ENCODE measurements around the gene HLA-DQB1. TPM values are rescaled to one million over a fixed set of nuclear protein-coding genes. Genes with fewer than 3 reads are reported as not detected.

HLA-DQB1 gene
- total and polyA plus RNA-seq, 2 donors (not counting 3 experiments of a cell fraction or from before 2014, with no cell fraction given) = not detected

- H3K4me3 ChIP-seq (replicated peaks in 1 of 3; ENCODE audit: insufficient read depth in 1 of 3, low read depth in 1 of 3, low read length in 3 of 3) = no peak overlapping the region
- FAIRE-seq (no peak), DNase-seq (ENCODE audit: low read depth, low spot score) (no peak)
- H3K9me1 ChIP-seq (replicated peaks; ENCODE audit: control insufficient read depth, extremely low read depth, insufficient read depth, low read length) = no peaks in the 10 kb centered on the region
- H4K20me1 ChIP-seq (replicated peaks; ENCODE audit: control insufficient read depth, extremely low read depth, insufficient read depth, low read length) = no peaks in the 10 kb centered on the region
- no peaks in the 10 kb centered on the region for H3K36me3 ChIP-seq (ENCODE audit: control insufficient read depth in 2 of 2, extremely low read depth in 1 of 2, insufficient read depth in 2 of 2, low read length in 2 of 2)
- H3K27ac ChIP-seq (ENCODE audit: insufficient read depth, low read depth, low read length) = no peak overlapping the region
- BruUV-seq (replicated peaks) = no TSS peak
- intact Hi-C loops (cut with micrococcal nuclease) = no loop called here
- TF ChIP-seq MAX (IDR thresholded peaks at IDR 0.05; ENCODE audit: insufficient read depth, insufficient read length) (no peak), EZH2 (IDR thresholded peaks at IDR 0.05; ENCODE audit: borderline replicate concordance, low read depth, low read length, severe bottlenecking) (no peak), POLR2AphosphoS5 (IDR thresholded peaks at IDR 0.05; ENCODE audit: insufficient read depth, low read depth, low read length) (no peak), MYC (IDR thresholded peaks at IDR 0.05; ENCODE audit: low read depth, low read length) (no peak), GATA2 (IDR thresholded peaks at IDR 0.05; ENCODE audit: insufficient read depth, insufficient read length, low read depth, low read length) (no peak), POLR2A (IDR thresholded peaks at IDR 0.05; ENCODE audit: low read depth, low read length) (no peak), CTCF (IDR thresholded peaks at IDR 0.05; ENCODE audit: extremely low read depth in 1 of 2, insufficient read depth in 1 of 2, low read depth in 1 of 2, low read length in 2 of 2) (no peak), JUN (IDR thresholded peaks at IDR 0.05; ENCODE audit: borderline replicate concordance, insufficient read depth, insufficient read length, low read depth) (no peak), FOS (IDR thresholded peaks at IDR 0.05; ENCODE audit: borderline replicate concordance, insufficient read depth, low read length) (no peak)
- H3K27me3 ChIP-seq (ENCODE audit: control insufficient read depth in 2 of 2, insufficient read depth in 2 of 2, low read length in 2 of 2) = peaks cover 1 to 12% of the 10 kb centered on the region in 2 experiments
- no peaks in the 10 kb centered on the region for H3K79me2 ChIP-seq (ENCODE audit: control insufficient read depth, insufficient read depth, low read length)
- POLR2A ChIA-PET = no interaction called here
- H3K9me3 ChIP-seq (replicated peaks; ENCODE audit: control insufficient read depth, insufficient read depth, low read length) = no peaks in the 10 kb centered on the region
- dilution Hi-C loops (cut with MboI; ENCODE audit: extremely low pct_ligation_motif_present, low sequenced_read_pairs) = no loop called here
- CTCF ChIA-PET = no interaction called here
- H3K9ac ChIP-seq (replicated peaks; ENCODE audit: extremely low read depth, insufficient read depth, low read length) = no peak overlapping the region
- no peak overlapping the region for H3K4me2 ChIP-seq (ENCODE audit: insufficient read depth, low read length)
- H2AFZ ChIP-seq (ENCODE audit: low read depth, low read length) = no peak overlapping the region
- no peaks in the 10 kb centered on the region for H3K4me1 ChIP-seq (ENCODE audit: control insufficient read depth, extremely low read depth, insufficient read depth, low read length)
Measured at GRCh38 chr6:32669240-32669639, 2.8 kb upstream of the HLA-DQB1 start.
